GM19351 (cell line): ENCODE data around the gene CCSER1.
A peak's percentile ranks its signal among the peaks of the same experiment; 100 is the strongest.

ENCODE experiments used
- ATAC-seq: cut with Tn5 transposase; IDR thresholded peaks from one replicate; pipeline ENCODE4 v1.9.1; 2021; ENCODE audit warnings: mild to moderate bottlenecking, moderate library complexity; ENCODE audit not compliant: unreplicated experiment

CCSER1 gene

GRCh38 chr4:90189178-90189577 lies 62.0 kb downstream of the CCSER1 start:
- ATAC-seq, result no peak

- no peak for ATAC-seq
Observed at GRCh38 chr4:90189946-90190345, 62.8 kb downstream of the CCSER1 start.

- ATAC-seq, result no peak
Observed at GRCh38 chr4:90190525-90190924, 63.3 kb downstream of the CCSER1 start.

GRCh38 chr4:90198086-90198847 lies 71.1 kb downstream of the CCSER1 start:
- ATAC-seq, result no peak

- no peak for ATAC-seq
Observed at GRCh38 chr4:90207887-90208454, 80.8 kb downstream of the CCSER1 start.

GRCh38 chr4:90209922-90210321 lies 82.7 kb downstream of the CCSER1 start:
- no peak for ATAC-seq

- peak; percentile 59 for ATAC-seq
Observed at GRCh38 chr4:90211174-90211573, 84.0 kb downstream of the CCSER1 start.

GRCh38 chr4:90215286-90215685 lies 88.1 kb downstream of the CCSER1 start:
- peak; percentile 72 for ATAC-seq

- peak; percentile 81 for ATAC-seq
Observed at GRCh38 chr4:90219822-90220221, 92.6 kb downstream of the CCSER1 start.

GRCh38 chr4:90220459-90220858 lies 93.3 kb downstream of the CCSER1 start:
- ATAC-seq, result no peak

- no peak for ATAC-seq
Observed at GRCh38 chr4:90226734-90227133, 99.5 kb downstream of the CCSER1 start.

GRCh38 chr4:90227177-90227576 lies 100.0 kb downstream of the CCSER1 start:
- no peak for ATAC-seq

GRCh38 chr4:90234916-90235547 lies 107.8 kb downstream of the CCSER1 start:
- ATAC-seq, result no peak

GRCh38 chr4:90237751-90238530 lies 110.7 kb downstream of the CCSER1 start:
- no peak for ATAC-seq

- no peak for ATAC-seq
Observed at GRCh38 chr4:90240333-90240732, 113.1 kb downstream of the CCSER1 start.

GRCh38 chr4:90241008-90241407 lies 113.8 kb downstream of the CCSER1 start:
- no peak for ATAC-seq

GRCh38 chr4:90245837-90246236 lies 118.6 kb downstream of the CCSER1 start:
- no peak for ATAC-seq

- no peak for ATAC-seq
Observed at GRCh38 chr4:90246816-90247215, 119.6 kb downstream of the CCSER1 start.

- ATAC-seq, result no peak
Observed at GRCh38 chr4:90254357-90254756, 127.2 kb downstream of the CCSER1 start.

GRCh38 chr4:90274175-90274574 lies 147.0 kb downstream of the CCSER1 start:
- no peak for ATAC-seq

- ATAC-seq, result no peak
Observed at GRCh38 chr4:90280954-90281353, 153.8 kb downstream of the CCSER1 start.
